ENCODE results near the gene NFATC2.
"Not testable (repeated sequence)": the region's sequence is repeated elsewhere in the genome, so short reads cannot be mapped to it uniquely, and the experiment has no call there.

The NFATC2 gene

DNA sequence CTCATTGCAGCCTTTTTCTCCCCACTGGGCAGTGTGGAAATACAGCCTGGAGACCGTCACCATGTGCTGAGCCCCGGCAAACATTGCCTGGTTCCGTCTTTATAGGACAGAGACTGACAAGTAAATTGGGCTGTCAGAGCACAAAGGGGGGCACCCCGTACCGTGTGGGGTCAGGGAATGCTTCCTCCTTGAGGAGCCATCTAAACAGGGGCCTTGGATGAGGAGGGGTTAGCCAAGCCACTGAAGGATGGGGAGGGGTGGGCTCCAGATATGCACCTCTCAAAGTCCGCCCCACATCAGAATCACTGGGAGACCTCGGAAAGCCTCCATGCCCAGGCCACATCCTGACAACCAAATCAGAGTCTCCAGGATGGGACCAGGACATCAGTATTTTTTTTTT, 73.9 kb downstream of the NFATC2 start:
- DNase-seq, result no peak

GRCh38 chr20:51467956-51468626, 74.4 kb downstream of the NFATC2 start:
- DNase-seq, result no peak

- no peak for DNase-seq
These were observed 78.5 kb downstream of the NFATC2 start for GRCh38 chr20:51463998-51464397.

DNA sequence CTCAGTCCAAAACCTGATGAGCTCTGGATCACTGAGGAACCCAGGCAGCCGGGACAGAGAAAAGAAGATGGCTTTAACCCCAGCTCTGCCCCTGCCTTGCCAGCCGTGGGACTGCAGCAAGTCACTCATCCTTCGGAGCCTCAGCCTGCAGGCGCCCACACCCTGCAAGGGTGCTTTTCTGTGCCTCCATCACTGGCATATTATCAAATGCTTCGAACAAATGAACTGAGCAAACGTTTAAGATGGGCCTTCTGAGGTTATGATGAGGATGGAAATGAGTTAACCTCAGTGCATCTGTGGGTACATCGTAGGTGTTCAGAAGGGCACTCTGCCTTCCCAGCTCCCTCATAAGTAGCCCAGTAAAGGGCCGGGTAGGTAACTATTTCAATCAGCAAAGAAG, 79.0 kb downstream of the NFATC2 start:
- no peak for DNase-seq

GRCh38 chr20:51462566-51463276, 79.8 kb downstream of the NFATC2 start:
- DNase-seq, result no peak

DNA sequence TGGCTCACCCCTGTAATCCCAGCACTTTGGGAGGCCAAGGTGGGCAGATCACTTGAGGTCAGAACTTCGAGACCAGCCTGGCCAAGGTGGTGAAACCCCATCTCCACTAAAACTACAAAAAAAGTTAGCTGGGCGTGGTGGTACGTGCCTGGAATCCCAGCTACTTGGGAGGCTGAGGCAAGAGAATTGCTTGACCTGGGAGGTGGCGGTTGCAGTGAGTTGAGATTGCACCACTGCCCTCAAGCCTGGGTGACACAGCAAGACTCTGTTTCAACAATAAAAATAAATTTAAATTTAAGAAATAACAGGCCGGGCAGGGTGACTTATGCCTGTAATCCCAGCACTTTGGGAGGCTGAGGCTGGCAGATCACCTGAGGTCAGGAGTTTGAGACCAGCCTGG, 80.7 kb downstream of the NFATC2 start:
- not testable (repeated sequence) for DNase-seq

GRCh38 chr20:51461306-51461705, 81.2 kb downstream of the NFATC2 start:
- no peak for DNase-seq

DNA sequence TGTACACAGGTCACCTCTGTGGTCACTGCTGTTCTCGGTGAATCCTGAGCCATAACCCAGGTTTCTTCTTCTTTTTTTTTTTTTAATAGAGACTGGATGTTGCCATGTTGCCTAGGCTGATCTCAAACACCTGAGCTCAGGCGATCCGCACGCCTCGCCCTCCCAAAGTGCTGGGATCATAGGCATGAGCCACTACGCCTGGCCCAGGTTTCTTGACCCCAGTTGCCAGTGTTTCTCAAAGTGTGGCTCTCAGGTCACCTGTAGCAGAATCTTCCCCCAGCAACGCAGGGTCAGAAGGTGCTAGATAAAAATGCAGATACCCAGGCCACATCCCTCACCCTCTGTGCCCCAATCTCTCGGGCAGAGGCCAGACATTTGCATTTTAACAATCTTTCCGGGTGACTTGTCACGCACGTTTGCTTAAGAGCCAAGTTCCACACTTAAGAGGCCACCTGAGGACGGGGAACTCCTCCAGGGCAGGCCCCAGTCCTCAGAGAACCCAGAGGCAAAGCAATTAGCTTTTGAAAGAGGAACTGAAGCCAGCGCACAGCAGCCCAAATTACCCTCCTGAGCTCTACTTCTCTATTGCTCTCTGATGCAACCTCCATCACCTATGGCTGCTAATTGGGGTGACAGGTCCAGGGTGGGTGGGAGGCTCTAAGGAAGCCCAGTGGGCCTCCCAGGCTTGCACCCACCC, 81.8 kb downstream of the NFATC2 start:
- no peak for DNase-seq

DNA sequence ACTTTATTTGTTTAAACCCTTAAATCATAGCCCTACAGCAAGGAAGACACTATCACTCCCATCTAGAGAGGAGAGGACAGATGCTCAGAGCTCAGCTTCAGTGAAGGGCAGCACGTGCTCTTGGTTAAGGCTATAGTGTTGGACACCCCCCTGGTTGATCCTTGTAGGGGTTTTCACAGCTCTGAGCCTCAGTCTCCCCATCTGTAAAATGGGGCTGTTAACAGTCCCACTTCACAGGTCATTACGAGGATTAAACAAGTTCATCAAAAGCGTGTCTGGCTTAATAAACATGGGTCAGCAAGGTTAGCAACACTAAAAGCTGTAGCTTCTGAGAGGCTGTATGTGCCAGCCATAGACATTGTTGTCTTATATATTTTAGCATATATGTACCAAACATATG, 82.4 kb downstream of the NFATC2 start:
- DNase-seq, result no peak

- no peak for DNase-seq
These were observed 83.6 kb downstream of the NFATC2 start for GRCh38 chr20:51458751-51459439.

DNA sequence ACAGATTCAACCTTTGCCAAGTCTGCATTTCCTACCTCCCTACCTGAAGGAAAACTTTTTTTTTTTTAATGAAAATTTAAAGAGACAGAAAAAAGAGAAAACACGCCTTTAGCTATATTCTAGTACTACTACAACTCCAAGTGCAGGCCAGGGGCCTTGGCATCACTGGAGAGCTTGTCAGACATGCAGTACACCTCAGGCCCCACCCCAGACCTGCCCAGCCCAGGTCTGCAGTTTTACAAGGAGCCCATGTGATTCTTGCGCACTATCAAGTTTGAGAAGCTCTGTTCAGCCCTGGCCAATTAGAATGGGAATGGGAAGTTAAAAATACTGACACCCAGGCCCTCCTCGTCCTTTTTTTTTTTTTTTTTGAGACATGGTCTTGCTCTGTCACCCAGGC, 85.0 kb downstream of the NFATC2 start:
- no peak for DNase-seq

GRCh38 chr20:51456511-51457509, 85.7 kb downstream of the NFATC2 start:
- peak; percentile 90 for DNase-seq

DNA sequence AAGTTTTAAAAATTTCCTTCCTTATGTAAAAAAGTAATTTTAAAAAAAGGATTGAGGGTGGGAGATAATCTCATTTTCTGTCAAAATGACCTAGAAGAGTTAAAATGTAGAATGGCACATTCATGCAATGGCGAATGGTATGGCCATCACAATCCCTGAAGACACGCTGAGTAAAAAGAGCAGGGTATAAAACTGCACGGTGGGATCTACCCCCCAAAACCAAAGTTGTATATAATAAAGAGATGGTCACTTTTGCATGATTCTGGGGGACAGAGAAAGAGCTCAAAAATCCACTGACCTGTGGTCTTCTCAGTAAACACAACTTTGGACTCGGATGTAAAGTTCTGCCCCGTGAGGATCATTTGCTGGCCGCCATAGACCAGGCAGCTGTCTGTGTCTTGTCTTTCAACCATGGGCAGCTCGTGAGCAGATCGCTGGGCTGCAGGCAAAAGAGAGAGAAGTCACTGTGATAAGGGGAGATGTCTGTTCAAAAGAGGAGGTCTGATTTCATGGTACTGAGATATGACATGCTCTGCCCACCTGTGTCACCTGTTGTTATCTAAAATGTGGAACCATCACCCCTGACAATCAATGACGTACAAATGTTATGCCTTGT, 88.2 kb downstream of the NFATC2 start:
- DNase-seq, result no peak

DNA sequence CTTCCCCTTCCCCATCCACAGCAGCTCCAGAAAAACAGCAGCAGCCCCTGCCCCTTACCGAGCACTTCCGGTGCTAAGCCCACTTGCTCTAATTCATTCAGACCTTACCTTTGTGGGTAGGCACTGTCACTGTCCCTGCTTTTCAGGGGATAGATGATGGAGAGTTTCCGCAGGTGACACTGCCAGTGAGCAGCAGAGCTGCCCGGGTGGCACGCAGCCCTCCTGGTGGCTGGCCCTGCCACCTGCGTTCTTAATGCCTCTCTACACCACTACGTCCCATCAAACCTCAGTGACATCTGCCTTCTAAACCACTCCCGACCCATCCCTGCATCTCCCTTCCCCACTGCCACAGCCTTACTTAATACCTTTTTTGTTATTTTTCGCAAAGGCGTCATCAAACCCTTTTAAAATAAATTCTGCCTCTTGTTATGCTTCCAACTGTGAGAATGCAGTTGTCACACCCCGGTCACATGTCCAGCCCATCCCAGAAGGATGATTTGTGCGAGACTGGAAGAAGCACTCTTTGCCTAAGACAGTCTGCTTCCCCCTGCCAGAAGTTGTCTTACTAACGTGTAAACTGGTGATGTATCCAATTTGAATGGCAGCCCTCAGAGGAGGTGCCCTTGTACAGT, 89.7 kb downstream of the NFATC2 start:
- no peak for DNase-seq

DNA sequence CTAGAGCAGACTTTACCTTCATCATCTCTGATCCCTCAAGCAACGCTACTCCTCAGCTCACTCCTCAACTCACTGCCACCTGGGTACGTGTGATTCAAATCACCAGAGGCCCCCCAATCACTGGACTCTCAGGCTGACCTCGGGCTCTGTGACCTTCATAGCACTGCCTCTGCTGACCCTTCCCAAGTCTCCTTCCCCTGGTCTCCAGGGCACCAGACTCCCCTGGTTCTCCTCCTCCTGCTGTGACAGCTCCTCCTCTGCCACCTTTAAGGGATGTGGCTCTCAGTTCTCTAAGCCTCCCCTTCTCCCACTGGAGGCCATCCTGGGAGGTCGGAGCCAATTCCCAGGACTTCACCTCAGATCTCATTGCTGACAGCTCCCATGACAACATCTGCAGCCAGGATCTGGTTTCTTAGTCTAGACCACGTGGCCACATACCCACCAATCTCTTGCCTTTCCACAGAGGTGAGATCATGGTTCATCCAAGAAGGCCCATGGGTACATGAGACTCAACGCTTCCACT, 90.4 kb downstream of the NFATC2 start:
- no peak for DNase-seq

DNA sequence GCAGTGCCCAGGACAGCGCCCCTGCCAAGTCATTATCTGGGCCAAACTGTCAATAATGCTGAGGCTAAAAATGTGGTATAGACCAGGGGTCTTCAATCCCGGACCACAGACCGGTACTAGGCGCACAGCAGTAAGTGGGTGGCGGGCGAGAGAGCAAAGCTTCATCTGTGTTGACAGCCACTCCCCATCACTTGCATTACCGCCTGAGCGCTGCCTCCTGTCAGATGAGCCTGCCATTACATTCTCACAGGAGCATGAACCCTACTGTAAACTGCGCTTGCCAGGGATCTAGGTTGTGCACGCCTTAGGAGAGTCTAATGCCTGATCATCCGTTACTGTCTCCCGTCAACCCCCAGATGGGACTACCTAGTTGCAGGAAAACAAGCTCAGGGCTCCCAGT, 91.0 kb downstream of the NFATC2 start:
- no peak for DNase-seq

DNA sequence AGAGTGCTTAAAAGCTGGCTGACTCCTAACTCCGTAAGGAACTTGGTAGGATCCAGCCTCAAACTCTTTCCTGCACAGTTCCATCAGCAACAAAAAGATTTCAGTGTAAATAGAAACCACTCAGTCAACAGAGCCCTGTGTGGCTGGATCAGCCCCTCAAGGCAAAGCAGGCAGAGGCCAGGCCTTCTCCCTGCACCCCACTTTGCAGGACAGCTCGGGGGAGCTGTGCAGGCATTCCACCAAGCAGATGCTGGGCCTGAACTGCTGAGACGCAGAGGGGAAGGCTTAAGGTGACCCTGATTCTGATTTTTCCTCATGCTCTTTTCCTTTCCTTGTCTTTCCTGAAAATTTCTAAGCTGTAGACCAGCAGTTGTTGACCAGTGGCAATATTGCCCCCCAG, 91.5 kb downstream of the NFATC2 start:
- no peak for DNase-seq

DNA sequence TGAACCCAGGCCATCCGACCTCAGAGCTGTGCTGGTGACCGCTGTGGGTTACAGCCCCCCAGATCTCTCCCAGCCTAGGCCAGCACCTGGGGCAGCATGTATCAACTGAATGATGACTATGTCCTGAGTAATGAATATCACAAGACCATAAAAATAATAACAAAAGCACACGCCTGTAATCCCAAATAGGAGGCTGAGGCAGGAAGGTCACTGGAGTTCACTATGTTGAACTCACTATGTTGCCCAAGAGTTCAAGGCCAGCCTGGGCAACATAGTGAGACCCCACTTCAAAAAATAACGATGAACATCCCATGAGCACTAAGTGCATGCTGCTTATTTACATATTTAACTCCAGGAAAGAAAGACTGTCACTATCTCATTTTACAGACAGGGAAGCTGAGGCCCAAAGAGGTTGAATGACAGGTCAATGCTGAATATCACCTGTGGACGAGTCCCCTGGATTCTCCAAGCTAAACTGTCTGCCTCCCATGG, 92.3 kb downstream of the NFATC2 start:
- no peak for DNase-seq

- DNase-seq, result no peak
These were observed 92.9 kb downstream of the NFATC2 start for GRCh38 chr20:51449498-51450220.

GRCh38 chr20:51447765-51448148, 94.8 kb downstream of the NFATC2 start:
- DNase-seq, result no peak
